ENCODE results near the gene KRT34.

GRCh38 chr17:41383690-41384089 lies 1.6 kb upstream of the KRT34 start:
- TF ChIP-seq ELK4 (IDR thresholded peaks at IDR 0.05; ENCODE audit: borderline replicate concordance, low read depth, low read length) (no peak), ZNF248 (tag by site-specific recombination; IDR thresholded peaks at IDR 0.05) (no peak), CTCF (tag by site-specific recombination; IDR thresholded peaks at IDR 0.05) (no peak), ZNF639 (tag by site-specific recombination; IDR thresholded peaks at IDR 0.05) (no peak), ZNF184 (tag by site-specific recombination; IDR thresholded peaks at IDR 0.05) (no peak), YY1 (tag by site-specific recombination; IDR thresholded peaks at IDR 0.05) (no peak), SP3 (tag by site-specific recombination; IDR thresholded peaks at IDR 0.05) (no peak), ZNF404 (tag by site-specific recombination; IDR thresholded peaks at IDR 0.05) (no peak), ZNF530 (tag by site-specific recombination; IDR thresholded peaks at IDR 0.05; ENCODE audit: low read depth) (no peak), ZNF621 (tag by site-specific recombination; IDR thresholded peaks at IDR 0.05) (no peak), FEZF1 (tag by site-specific recombination; IDR thresholded peaks at IDR 0.05) (no peak), SALL2 (tag by site-specific recombination; IDR thresholded peaks at IDR 0.05; ENCODE audit: borderline replicate concordance) (no peak), ZNF704 (tag by site-specific recombination; IDR thresholded peaks at IDR 0.05) (no peak)

All from HEK293 (cell line).